ENCODE measurements around the gene SAAL1. TPM values are rescaled to one million over a fixed set of nuclear protein-coding genes. Genes with fewer than 3 reads are reported as not detected.
A peak's percentile ranks its signal among the peaks of the same experiment; 100 is the strongest.

The SAAL1 gene
- total and polyA plus RNA-seq, 9 of the 15 experiments (the other 6 are each of a cell fraction or from before 2014, with no cell fraction given) = 38.9 to 77.5 (median 56.4) TPM

GRCh38 chr11:18105802-18106574, at the start of gene SAAL1 (continued):
- TF ChIP-seq XRCC5 (IDR thresholded peaks at IDR 0.05; ENCODE audit: low read depth, low read length) (peak; percentile 73; the same call in 1 of the 2 replicates), TEAD1 (CRISPR knock-in tag; IDR thresholded peaks at IDR 0.05) (peak in 1 of 2 experiments; percentile 42; a peak in 1 of 4 replicates), ZNF174 (CRISPR knock-in tag; IDR thresholded peaks at IDR 0.05) (no peak), PHB2 (IDR thresholded peaks at IDR 0.05; ENCODE audit: low read depth) (no peak), HCFC1 (IDR thresholded peaks at IDR 0.05; ENCODE audit: low read depth, low read length) (peak; percentile 71), ZNF239 (CRISPR knock-in tag; IDR thresholded peaks at IDR 0.05) (no peak), LEF1 (IDR thresholded peaks at IDR 0.05) (no peak), FOS (IDR thresholded peaks at IDR 0.05; ENCODE audit: extremely low read depth, insufficient read length) (no peak), ZNF134 (CRISPR knock-in tag; conservative IDR thresholded peaks at IDR 0.05) (no peak), PHF21A (IDR thresholded peaks at IDR 0.05; ENCODE audit: borderline replicate concordance, low read depth) (no peak), SMARCE1 (IDR thresholded peaks at IDR 0.05) (no peak), RAD21 (CRISPR knock-in tag; conservative IDR thresholded peaks at IDR 0.05 in 1 of 2, IDR thresholded peaks at IDR 0.05 in 1 of 2) (peak in 1 of 2 experiments; percentile 35; a peak in 2 of 4 replicates), ZNF140 (CRISPR knock-in tag; IDR thresholded peaks at IDR 0.05) (no peak), PCBP1 (IDR thresholded peaks at IDR 0.05; ENCODE audit: low read depth, low read length, poor library complexity, severe bottlenecking) (peak; percentile 44), ZC3H8 (IDR thresholded peaks at IDR 0.05) (no peak), HNRNPL (IDR thresholded peaks at IDR 0.05; ENCODE audit: low read depth, low read length) (peak; percentile 87), ZNF3 (CRISPR knock-in tag; IDR thresholded peaks at IDR 0.05) (no peak), PML (IDR thresholded peaks at IDR 0.05; ENCODE audit: low read length) (0 out of 2 replicates have a peak, but pooled peaks have one; percentile 52), TAF9B (IDR thresholded peaks at IDR 0.05; ENCODE audit: partially characterized antibody) (peak; percentile 58), SRF (CRISPR knock-in tag; IDR thresholded peaks at IDR 0.05) (0 out of 4 replicates have a peak, but pooled peaks of 1 of the 2 experiments have one; percentile 14), ZNF436 (CRISPR knock-in tag; IDR thresholded peaks at IDR 0.05) (no peak), ARID1B (IDR thresholded peaks at IDR 0.05) (0 out of 2 replicates have a peak, but pooled peaks have one; percentile 20)
- TF ChIP-seq, protein P1, sequence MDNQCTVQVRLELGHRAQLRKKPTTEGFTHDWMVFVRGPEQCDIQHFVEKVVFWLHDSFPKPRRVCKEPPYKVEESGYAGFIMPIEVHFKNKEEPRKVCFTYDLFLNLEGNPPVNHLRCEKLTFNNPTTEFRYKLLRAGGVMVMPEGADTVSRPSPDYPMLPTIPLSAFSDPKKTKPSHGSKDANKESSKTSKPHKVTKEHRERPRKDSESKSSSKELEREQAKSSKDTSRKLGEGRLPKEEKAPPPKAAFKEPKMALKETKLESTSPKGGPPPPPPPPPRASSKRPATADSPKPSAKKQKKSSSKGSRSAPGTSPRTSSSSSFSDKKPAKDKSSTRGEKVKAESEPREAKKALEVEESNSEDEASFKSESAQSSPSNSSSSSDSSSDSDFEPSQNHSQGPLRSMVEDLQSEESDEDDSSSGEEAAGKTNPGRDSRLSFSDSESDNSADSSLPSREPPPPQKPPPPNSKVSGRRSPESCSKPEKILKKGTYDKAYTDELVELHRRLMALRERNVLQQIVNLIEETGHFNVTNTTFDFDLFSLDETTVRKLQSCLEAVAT (IDR thresholded peaks at IDR 0.05) = no peak
- TF ChIP-seq, protein P2, sequence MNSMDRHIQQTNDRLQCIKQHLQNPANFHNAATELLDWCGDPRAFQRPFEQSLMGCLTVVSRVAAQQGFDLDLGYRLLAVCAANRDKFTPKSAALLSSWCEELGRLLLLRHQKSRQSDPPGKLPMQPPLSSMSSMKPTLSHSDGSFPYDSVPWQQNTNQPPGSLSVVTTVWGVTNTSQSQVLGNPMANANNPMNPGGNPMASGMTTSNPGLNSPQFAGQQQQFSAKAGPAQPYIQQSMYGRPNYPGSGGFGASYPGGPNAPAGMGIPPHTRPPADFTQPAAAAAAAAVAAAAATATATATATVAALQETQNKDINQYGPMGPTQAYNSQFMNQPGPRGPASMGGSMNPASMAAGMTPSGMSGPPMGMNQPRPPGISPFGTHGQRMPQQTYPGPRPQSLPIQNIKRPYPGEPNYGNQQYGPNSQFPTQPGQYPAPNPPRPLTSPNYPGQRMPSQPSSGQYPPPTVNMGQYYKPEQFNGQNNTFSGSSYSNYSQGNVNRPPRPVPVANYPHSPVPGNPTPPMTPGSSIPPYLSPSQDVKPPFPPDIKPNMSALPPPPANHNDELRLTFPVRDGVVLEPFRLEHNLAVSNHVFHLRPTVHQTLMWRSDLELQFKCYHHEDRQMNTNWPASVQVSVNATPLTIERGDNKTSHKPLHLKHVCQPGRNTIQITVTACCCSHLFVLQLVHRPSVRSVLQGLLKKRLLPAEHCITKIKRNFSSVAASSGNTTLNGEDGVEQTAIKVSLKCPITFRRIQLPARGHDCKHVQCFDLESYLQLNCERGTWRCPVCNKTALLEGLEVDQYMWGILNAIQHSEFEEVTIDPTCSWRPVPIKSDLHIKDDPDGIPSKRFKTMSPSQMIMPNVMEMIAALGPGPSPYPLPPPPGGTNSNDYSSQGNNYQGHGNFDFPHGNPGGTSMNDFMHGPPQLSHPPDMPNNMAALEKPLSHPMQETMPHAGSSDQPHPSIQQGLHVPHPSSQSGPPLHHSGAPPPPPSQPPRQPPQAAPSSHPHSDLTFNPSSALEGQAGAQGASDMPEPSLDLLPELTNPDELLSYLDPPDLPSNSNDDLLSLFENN (IDR thresholded peaks at IDR 0.05; ENCODE audit: low read depth in 2 of 2, low read length in 2 of 2) = peak in 1 of 2 experiments; percentile 62; a peak in 1 of 4 replicates
- TF ChIP-seq, protein P3, sequence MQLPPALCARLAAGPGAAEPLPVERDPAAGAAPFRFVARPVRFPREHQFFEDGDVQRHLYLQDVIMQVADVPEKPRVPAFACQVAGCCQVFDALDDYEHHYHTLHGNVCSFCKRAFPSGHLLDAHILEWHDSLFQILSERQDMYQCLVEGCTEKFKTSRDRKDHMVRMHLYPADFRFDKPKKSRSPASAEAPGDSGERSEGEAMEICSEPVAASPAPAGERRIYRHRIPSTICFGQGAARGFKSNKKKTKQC (CRISPR knock-in tag; IDR thresholded peaks at IDR 0.05) = peak; percentile 76; the same call in 1 of the 2 replicates
